Loucy (cell line): ENCODE data around the gene YTHDC2.

Source experiments
- H2AFZ ChIP-seq: fragments of 200-600 bp; sonication (generic); 2 replicates; pipeline ENCODE4 v1.6.0; 2016; ENCODE audit warnings: antibody characterized with exemption, mild to moderate bottlenecking, low read length, moderate library complexity
- H3F3A ChIP-seq: fragments of 200-600 bp; 2 replicates; pipeline ENCODE4 v1.6.0; 2016; ENCODE audit warnings: antibody characterized with exemption, low read depth, mild to moderate bottlenecking
- H3K27me3 ChIP-seq: fragments of 200-600 bp; sonication (generic); 2 replicates; pipeline ENCODE4 v1.6.1; 2014; ENCODE audit warnings: low read length, mild to moderate bottlenecking; ENCODE audit not compliant: insufficient read depth, poor library complexity, severe bottlenecking
- H3K36me3 ChIP-seq: fragments of 200-600 bp; sonication (generic); 2 replicates; pipeline ENCODE4 v1.6.1; 2016; ENCODE audit warnings: low read length; ENCODE audit not compliant: insufficient read depth
- H3K4me1 ChIP-seq: fragments of 200-600 bp; sonication (generic); 2 replicates; pipeline ENCODE4 v1.5.1; 2014; ENCODE audit warnings: low read length, mild to moderate bottlenecking; ENCODE audit not compliant: insufficient read depth, poor library complexity, severe bottlenecking
- H3K4me2 ChIP-seq: fragments of 200-600 bp; sonication (generic); 2 replicates; pipeline ENCODE4 v1.6.0; 2014; ENCODE audit warnings: antibody characterized with exemption, low read length, low read depth, mild to moderate bottlenecking; ENCODE audit not compliant: poor library complexity, severe bottlenecking
- H3K4me3 ChIP-seq: fragments of 200-600 bp; sonication (generic); 2 replicates; pipeline ENCODE4 v1.5.1; 2014; ENCODE audit warnings: low read length, mild to moderate bottlenecking, mixed read lengths; ENCODE audit not compliant: poor library complexity, severe bottlenecking
- H3K79me2 ChIP-seq: fragments of 200-600 bp; sonication (generic); 2 replicates; pipeline ENCODE4 v1.6.1; 2014; ENCODE audit warnings: low read length; ENCODE audit not compliant: insufficient read depth
- H3K9ac ChIP-seq: fragments of 200-600 bp; sonication (generic); 2 replicates; pipeline ENCODE4 v1.6.0; 2014; ENCODE audit warnings: mild to moderate bottlenecking, low read depth, low read length, moderate library complexity; ENCODE audit not compliant: poor library complexity, severe bottlenecking
- H3K9me2 ChIP-seq: fragments of 200-600 bp; sonication (generic); replicated peaks from 2 replicates; pipeline ENCODE4 v1.6.1; 2016; ENCODE audit warnings: low read depth, low read length, mixed read lengths
- H3K9me3 ChIP-seq: fragments of 200-600 bp; sonication (generic); 2 replicates; pipeline ENCODE4 v1.6.1; 2014; ENCODE audit warnings: mild to moderate bottlenecking, antibody characterized with exemption, low read length, low read depth; ENCODE audit not compliant: insufficient read depth
- H4K20me1 ChIP-seq: fragments of 200-600 bp; sonication (generic); 2 replicates; pipeline ENCODE4 v1.6.0; 2014; ENCODE audit warnings: antibody characterized with exemption, low read length, mild to moderate bottlenecking; ENCODE audit not compliant: insufficient read depth, poor library complexity, severe bottlenecking
- CTCF ChIP-seq: fragments of 200-600 bp; sonication (generic); conservative IDR thresholded peaks from 2 replicates; pipeline ENCODE4 v1.5.1; 2014; ENCODE audit warnings: mild to moderate bottlenecking, antibody characterized with exemption, low read length
- EZH2phosphoT487 ChIP-seq: fragments of 200-600 bp; IDR thresholded peaks from 2 replicates; pipeline ENCODE4 v1.6.1; 2018; ENCODE audit warnings: antibody characterized with exemption, mild to moderate bottlenecking, moderate library complexity, borderline replicate concordance

Gene YTHDC2

GRCh38 chr5:113641715-113642114 lies 128.2 kb downstream of the YTHDC2 start:
- Histone ChIP-seq H3K4me1 (no peaks in the 10 kb centered on the region), H3K9me2 (no peaks in the 10 kb centered on the region), H3K27me3 (no peaks in the 10 kb centered on the region), H3K36me3 (no peaks in the 10 kb centered on the region), H3K4me2 (no peak overlapping the region), H3K9me3 (no peaks in the 10 kb centered on the region), H3K79me2 (no peaks in the 10 kb centered on the region), H3K9ac (no peak overlapping the region), H2AFZ (no peak overlapping the region), H4K20me1 (no peaks in the 10 kb centered on the region), H3K4me3 (no peak overlapping the region), H3F3A (no peaks in the 10 kb centered on the region)
- TF ChIP-seq CTCF (no peak), EZH2phosphoT487 (no peak)
